Neural cell (in vitro differentiated cells): ENCODE measurements around the gene ITGAL. TPM values are rescaled to one million over a fixed set of nuclear protein-coding genes. Genes with fewer than 3 reads are reported as not detected.
A peak's percentile ranks its signal among the peaks of the same experiment; 100 is the strongest.

Experiments
- H2AFZ ChIP-seq: fragments of 200-600, 300-800 bp; sonication (generic), shearing (Covaris generic); 2 replicates; pipeline ENCODE4 v1.6.0; 2014; ENCODE audit warnings: low read depth, mild to moderate bottlenecking, antibody characterized with exemption, low read length, moderate library complexity
- H3F3A ChIP-seq: fragments of 200-600 bp; shearing (Covaris generic); 2 replicates; pipeline ENCODE4 v1.6.1; 2016; ENCODE audit warnings: mild to moderate bottlenecking, moderate library complexity, mixed read lengths, antibody characterized with exemption, low read length; ENCODE audit not compliant: insufficient read depth, poor library complexity, severe bottlenecking
- H3K27ac ChIP-seq: fragments of 200-600, 300-800 bp; sonication (generic), shearing (Covaris generic); 2 replicates; pipeline ENCODE4 v1.5.1; 2014; ENCODE audit warnings: mild to moderate bottlenecking, low read length, moderate library complexity
- H3K27me3 ChIP-seq: fragments of 300-800, 200-600 bp; sonication (generic), shearing (Covaris generic); 2 replicates; pipeline ENCODE4 v1.6.0; 2014; ENCODE audit warnings: mild to moderate bottlenecking, low read depth, low read length, moderate library complexity; ENCODE audit not compliant: insufficient read depth
- H3K36me3 ChIP-seq: fragments of 300-800, 200-600 bp; sonication (generic), shearing (Covaris generic); 2 replicates; pipeline ENCODE4 v1.5.1; 2014; ENCODE audit warnings: mild to moderate bottlenecking, antibody characterized with exemption, low read length, moderate library complexity; ENCODE audit not compliant: insufficient read depth
- H3K4me2 ChIP-seq: fragments of 300-800, 200-600 bp; sonication (generic), shearing (Covaris generic); 2 replicates; pipeline ENCODE4 v1.6.0; 2014; ENCODE audit warnings: mild to moderate bottlenecking, low read length
- H3K4me3 ChIP-seq: fragments of 300-800, 200-600 bp; sonication (generic), shearing (Covaris generic); 2 replicates; pipeline ENCODE4 v1.5.1; 2014; ENCODE audit warnings: mild to moderate bottlenecking, low read length, moderate library complexity
- H3K79me2 ChIP-seq: fragments of 200-600 bp; shearing (Covaris generic); replicated peaks from 2 replicates; pipeline ENCODE4 v1.6.0; 2014; ENCODE audit warnings: mild to moderate bottlenecking, low read length, moderate library complexity; ENCODE audit not compliant: insufficient read depth
- H3K9ac ChIP-seq: fragments of 300-800, 200-600 bp; sonication (generic), shearing (Covaris generic); 2 replicates; pipeline ENCODE4 v1.6.1; 2016; ENCODE audit warnings: mild to moderate bottlenecking, low read length, mixed read lengths
- H3K9me2 ChIP-seq: fragments of 200-600 bp; shearing (Covaris generic); 2 replicates; pipeline ENCODE4 v1.6.1; 2016; ENCODE audit warnings: mild to moderate bottlenecking, low read length, mixed read lengths; ENCODE audit not compliant: insufficient read depth
- H3K9me3 ChIP-seq: fragments of 200-600, 300-800 bp; sonication (generic), shearing (Covaris generic); 2 replicates; pipeline ENCODE4 v1.6.1; 2016; ENCODE audit warnings: mild to moderate bottlenecking, mixed run types, low read length, moderate library complexity, mixed read lengths
- H4K20me1 ChIP-seq: fragments of 200-600 bp; shearing (Covaris generic); 2 replicates; pipeline ENCODE4 v1.6.1; 2016; ENCODE audit warnings: mild to moderate bottlenecking, mixed run types; ENCODE audit not compliant: insufficient read depth
- CTCF ChIP-seq: fragments of 450-650 bp; IDR thresholded peaks from 2 replicates; pipeline ENCODE4 v1.5.1; 2014; ENCODE audit warnings: antibody characterized with exemption, mild to moderate bottlenecking, moderate library complexity; ENCODE audit not compliant: poor library complexity, severe bottlenecking
- EP300 ChIP-seq: fragments of 450-650 bp; conservative IDR thresholded peaks from 2 replicates; pipeline ENCODE4 v1.6.1; 2014; ENCODE audit warnings: antibody characterized with exemption, mild to moderate bottlenecking, moderate library complexity; ENCODE audit not compliant: poor library complexity, severe bottlenecking
- EZH2 ChIP-seq: fragments of 200-600, 300-800 bp; shearing (Covaris generic), sonication (generic); IDR thresholded peaks from 2 replicates; pipeline ENCODE4 v1.6.1; 2014; ENCODE audit warnings: antibody characterized with exemption, low read length, borderline replicate concordance, mild to moderate bottlenecking; ENCODE audit not compliant: insufficient read depth, poor library complexity, severe bottlenecking
- MXI1 ChIP-seq: fragments of 450-650 bp; conservative IDR thresholded peaks from 2 replicates; pipeline ENCODE4 v1.6.1; 2014; ENCODE audit warnings: antibody characterized with exemption, mild to moderate bottlenecking; ENCODE audit not compliant: poor library complexity, severe bottlenecking
- POLR2AphosphoS5 ChIP-seq: IDR thresholded peaks from 2 replicates; pipeline ENCODE4 v1.6.1; 2012
- RAD21 ChIP-seq: fragments of 450-650 bp; conservative IDR thresholded peaks from 2 replicates; pipeline ENCODE4 v1.6.1; 2014; ENCODE audit warnings: antibody characterized with exemption, mild to moderate bottlenecking, moderate library complexity
- REST ChIP-seq: IDR thresholded peaks from 2 replicates; pipeline ENCODE4 v1.6.1; 2012; ENCODE audit warnings: borderline replicate concordance
- SMC3 ChIP-seq: fragments of 450-650 bp; conservative IDR thresholded peaks from 2 replicates; pipeline ENCODE4 v1.6.1; 2014; ENCODE audit warnings: antibody characterized with exemption, mild to moderate bottlenecking, moderate library complexity; ENCODE audit not compliant: poor library complexity
- TAF1 ChIP-seq: IDR thresholded peaks from 2 replicates; pipeline ENCODE4 v1.6.1; 2012; ENCODE audit warnings: low read depth
- polyA plus RNA-seq: library from polyadenylated mRNA; depleted of rRNA; stranded (reverse); fragments of >200 nt; gene quantifications from 2 replicates; pipeline ENCODE4 v1.2.3, GENCODE V29; 2014

Gene ITGAL
- polyA plus RNA-seq, 1 donor from 2014 or later: not detected

GRCh38 chr16:30525844-30526136 lies 53.2 kb downstream of the ITGAL start:
- peak overlapping the region; percentile 52 for H3K4me2 ChIP-seq
- H3K27me3 ChIP-seq: no peaks in the 10 kb centered on the region
- TF ChIP-seq RAD21: no peak
- no peak for TF ChIP-seq TAF1
- TF ChIP-seq REST: no peak
- no peak for TF ChIP-seq CTCF
- TF ChIP-seq MXI1: no peak
- TF ChIP-seq SMC3: no peak
- no peak for TF ChIP-seq EP300
- TF ChIP-seq EZH2: no peak
- no peak for TF ChIP-seq POLR2AphosphoS5
- H3K9me2 ChIP-seq: no peaks in the 10 kb centered on the region
- H4K20me1 ChIP-seq: no peaks in the 10 kb centered on the region
- peak overlapping the region; percentile 33 for H2AFZ ChIP-seq
- H3K36me3 ChIP-seq: no peaks in the 10 kb centered on the region
- peaks cover 5% of the 10 kb centered on the region for H3K79me2 ChIP-seq
- H3K9ac ChIP-seq: peak overlapping the region; percentile 94
- H3K4me3 ChIP-seq: peak overlapping the region; percentile 97
- H3F3A ChIP-seq: no peaks in the 10 kb centered on the region
- peak overlapping the region; percentile 72 for H3K27ac ChIP-seq
- H3K9me3 ChIP-seq: no peaks in the 10 kb centered on the region

GRCh38 chr16:30526137-30526822 lies 53.7 kb downstream of the ITGAL start, which contains the start of gene ZNF768:
Gene ZNF768, minus strand, starts transcription at chr16:30526566. Its CDS starts 153 bp downstream, at chr16:30526413.
- H3K4me2 ChIP-seq: peak within 1 kb of the TSS; percentile 53
- H3K27ac ChIP-seq: peak within 1 kb of the TSS; percentile 94
- peak within 1 kb of the TSS; percentile 97 for H3K4me3 ChIP-seq
- peak within 1 kb of the TSS; percentile 94 for H3K9ac ChIP-seq
- H3K27me3 ChIP-seq: no peaks in the 10 kb centered on the region
- H3F3A ChIP-seq: no peaks in the 10 kb centered on the region
- H3K79me2 ChIP-seq: peaks cover 5% of the 10 kb centered on the region
- no peaks in the 10 kb centered on the region for H3K9me2 ChIP-seq
- H3K36me3 ChIP-seq: no peaks in the 10 kb centered on the region
- no peaks in the 10 kb centered on the region for H4K20me1 ChIP-seq
- TF ChIP-seq EZH2 (no peak), POLR2AphosphoS5 (no peak), RAD21 (no peak), MXI1 (no peak), SMC3 (no peak), REST (no peak), TAF1 (no peak)
- H2AFZ ChIP-seq: peak within 1 kb of the TSS; percentile 83
- H3K9me3 ChIP-seq: no peaks in the 10 kb centered on the region
